Cardiac ventricle fibroblast (primary cell): ENCODE measurements around the gene PIM1. TPM values are rescaled to one million over a fixed set of nuclear protein-coding genes. Genes with fewer than 3 reads are reported as not detected.

Experiments used
- total RNA-seq: library from RNA; depleted of rRNA; stranded (reverse); fragments of >200 nt; gene quantifications from 2 replicates; pipeline ENCODE4 v1.2.3, GENCODE V29; 2015

Gene PIM1
- total RNA-seq, result 47.0 and 55.5 TPM in 2 replicates

GRCh38 chr6:37169496-37170272 lies at the start of gene PIM1:
PIM1 (plus strand) TSS chr6:37170152; CDS start chr6:37170576, 424 bp downstream.

Other genes starting within 250 kb of the PIM1 start
- gene PI16, start 215.4 kb upstream of the PIM1 start, total RNA-seq, result 0.12 TPM in 1 of 2 replicates, not detected in the other
- 114 and 130 TPM in 2 replicates for gene MTCH1, start 184.0 kb upstream of the PIM1 start, total RNA-seq
- gene FGD2, start 164.5 kb upstream of the PIM1 start, total RNA-seq, result not detected in 2 replicates
- 3.8 and 4.9 TPM in 2 replicates for gene TBC1D22B, start 87.6 kb downstream of the PIM1 start, total RNA-seq
- gene TMEM217, start 88.0 kb downstream of the PIM1 start, total RNA-seq, result 0.20 TPM in 1 of 2 replicates, not detected in the other
- gene RNF8, start 183.8 kb downstream of the PIM1 start, total RNA-seq, result 13.8 and 14.8 TPM in 2 replicates